GM12865 (cell line): ENCODE results near the gene EFCAB11.
A peak's percentile ranks its signal among the peaks of the same experiment; 100 is the strongest.

Source experiments
- DNase-seq: peaks from one replicate; pipeline ENCODE4 v3.0.0; 2010; ENCODE audit warnings: low read depth
- H3K4me3 ChIP-seq: 2 replicates; pipeline ENCODE4 v1.5.1; 2011; ENCODE audit warnings: mild to moderate bottlenecking, low read depth, low read length, control low read depth
- CTCF ChIP-seq: IDR thresholded peaks from 2 replicates; pipeline ENCODE4 v1.5.1; 2011; ENCODE audit warnings: low read length, control low read depth, low read depth, inconsistent platforms; ENCODE audit not compliant: insufficient read depth; ENCODE audit errors: missing control alignments

The EFCAB11 gene

DNA sequence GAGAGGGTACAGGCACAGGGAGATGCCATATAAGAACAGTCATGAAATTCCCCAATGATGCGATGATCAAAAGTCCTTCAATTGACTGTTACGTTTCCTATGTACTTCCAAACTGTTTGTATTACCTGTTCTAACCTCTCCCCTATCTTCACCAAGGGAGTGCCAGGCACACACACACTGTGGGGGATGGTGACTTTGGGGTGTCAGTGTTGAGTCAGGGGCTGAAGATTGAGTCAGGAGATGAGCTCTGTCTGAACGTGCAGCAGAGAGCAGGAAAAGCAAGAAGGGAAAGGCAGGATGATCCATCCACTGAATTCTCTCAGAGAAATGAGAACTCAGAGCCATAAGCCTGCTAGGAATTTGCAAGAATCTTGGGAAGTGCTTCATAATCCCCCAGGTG is 153.4 kb downstream of the EFCAB11 start:
- no peak for TF ChIP-seq CTCF
- no peak for DNase-seq
- no peak overlapping the region for H3K4me3 ChIP-seq

DNA sequence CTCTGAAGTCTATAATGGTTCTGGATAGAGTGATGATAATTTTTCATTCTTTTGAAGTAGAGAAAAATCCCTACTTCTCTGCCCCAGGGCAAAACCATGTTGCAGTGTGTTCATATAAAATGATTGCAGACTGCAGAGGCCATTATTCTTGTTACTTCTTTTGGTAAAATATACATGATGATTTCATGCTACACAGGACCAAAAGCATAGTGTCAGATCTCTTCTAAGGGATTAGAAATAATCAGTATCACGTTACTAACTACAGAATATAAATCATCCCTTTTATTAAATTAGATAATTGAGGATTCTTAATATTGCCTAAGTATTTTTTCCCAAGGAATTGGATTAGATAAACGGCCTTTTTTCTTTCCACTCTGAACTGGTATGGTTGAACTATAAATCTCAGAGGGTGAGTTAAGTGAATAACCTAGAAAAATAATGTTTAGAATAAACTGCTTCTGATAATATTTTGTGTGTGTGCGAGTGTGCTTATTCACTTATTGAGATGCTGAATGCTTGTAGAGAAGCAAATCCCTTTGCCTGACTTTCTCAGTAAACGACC is 156.2 kb downstream of the EFCAB11 start:
- H3K4me3 ChIP-seq, result no peak overlapping the region
- no peak for TF ChIP-seq CTCF
- no peak for DNase-seq

DNA sequence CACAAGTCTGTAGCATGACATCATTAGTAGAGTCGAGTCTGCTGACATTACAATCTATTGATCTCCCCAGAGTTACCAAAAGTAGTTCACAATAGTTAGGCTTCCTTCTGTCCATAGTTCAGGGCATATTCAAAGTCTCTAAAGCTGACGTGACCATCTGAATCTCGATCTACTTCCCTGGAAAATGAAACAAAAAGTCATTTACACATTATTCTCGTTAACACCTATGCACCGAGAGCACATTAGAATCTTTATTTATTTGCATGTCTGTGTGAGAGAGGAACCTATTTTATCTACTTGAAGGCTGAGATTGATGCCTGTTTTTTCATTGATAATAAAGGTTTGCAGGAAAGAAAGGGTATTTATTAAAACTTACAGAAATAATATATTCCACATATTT is 157.4 kb downstream of the EFCAB11 start:
- no peak overlapping the region for H3K4me3 ChIP-seq
- DNase-seq, result peak; percentile 49
- no peak for TF ChIP-seq CTCF

DNA sequence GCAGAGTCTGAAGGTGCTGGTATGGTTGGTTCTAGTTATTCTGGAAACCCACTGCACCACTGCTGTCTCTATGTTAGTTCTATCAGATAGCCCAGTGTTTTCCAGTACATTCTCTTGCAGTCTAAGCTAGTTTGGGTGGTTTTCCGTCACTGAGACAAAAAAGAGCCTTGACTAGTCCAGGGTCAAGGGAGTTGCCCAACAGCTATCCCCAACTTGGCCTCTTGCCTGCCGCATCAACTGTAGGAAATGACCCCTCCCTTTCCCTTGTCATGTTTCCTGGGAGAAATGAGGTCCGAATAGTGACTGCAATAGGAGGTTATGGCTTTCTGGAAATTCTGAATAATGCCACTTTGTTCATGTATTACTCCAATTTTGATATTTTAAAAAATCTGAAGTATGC is 160.4 kb downstream of the EFCAB11 start:
- no peak for DNase-seq
- TF ChIP-seq CTCF, result no peak
- no peak overlapping the region for H3K4me3 ChIP-seq

GRCh38 chr14:89793367-89793716 is 161.2 kb downstream of the EFCAB11 start:
- no peak for DNase-seq
- TF ChIP-seq CTCF, result no peak
- no peak overlapping the region for H3K4me3 ChIP-seq

GRCh38 chr14:89792489-89793366 is 161.8 kb downstream of the EFCAB11 start:
- DNase-seq, result no peak
- no peak overlapping the region for H3K4me3 ChIP-seq
- no peak for TF ChIP-seq CTCF

DNA sequence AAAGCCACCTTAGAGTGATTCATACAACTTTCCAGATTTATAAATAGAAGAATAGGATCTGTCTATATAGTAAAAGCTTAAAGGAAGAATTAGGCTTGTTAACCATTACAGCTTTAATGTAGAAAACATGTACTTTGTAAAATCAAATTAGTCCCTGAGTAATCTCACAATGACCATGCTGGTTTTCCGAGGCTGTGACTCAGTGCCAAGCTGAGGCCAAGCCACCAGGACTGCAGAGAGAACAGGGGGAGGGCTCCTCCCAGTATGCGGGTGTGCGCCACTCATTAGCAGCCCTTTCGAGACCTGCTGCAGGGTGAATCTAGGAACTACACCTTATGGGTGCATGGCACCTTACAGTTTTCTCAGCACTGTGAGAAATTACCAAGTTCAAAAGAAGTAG is 167.0 kb downstream of the EFCAB11 start:
- no peak for DNase-seq
- H3K4me3 ChIP-seq, result no peak overlapping the region
- no peak for TF ChIP-seq CTCF
